Endothelial cell of umbilical vein (primary cell): ENCODE measurements around the gene SRL. TPM values are rescaled to one million over a fixed set of nuclear protein-coding genes. Genes with fewer than 3 reads are reported as not detected.

Experiments used
- BruUV-seq: library from RNA; stranded (reverse); fragments of 400-500 nt; replicated peaks from 2 replicates; lab custom pipeline; 2021; lab: Mats Ljungman, UMichigan
- CTCF ChIA-PET: fragments of 300-600, 350-600 bp; sonication (Branson Sonifier 250); formaldehyde crosslinking; loops from one replicate; lab custom pipeline; 2021; ENCODE audit warnings: antibody characterized with exemption, inconsistent platforms; lab: Charles Lee
- POLR2A ChIA-PET: fragments of 300-600, 350-600 bp; sonication (Branson Sonifier 250); formaldehyde crosslinking; loops from one replicate; lab custom pipeline; 2021; ENCODE audit warnings: antibody characterized with exemption, inconsistent platforms; lab: Charles Lee
- DNase-seq: peaks from one replicate; pipeline ENCODE4 v3.0.0-alpha.2; 2011; ENCODE audit warnings: low read depth, low spot score
- FAIRE-seq: peaks from 2 replicates; lab custom pipeline; 2011; peaks lifted over from hg19 to GRCh38; lab: Jason Lieb, UNC
- H2AFZ ChIP-seq: 2 replicates; pipeline ENCODE4 v1.6.0; 2012; ENCODE audit warnings: low read depth, low read length, control low read depth, inconsistent platforms
- H3K27ac ChIP-seq: 2 replicates; pipeline ENCODE4 v1.5.1; 2011; ENCODE audit warnings: low read depth, mild to moderate bottlenecking, control low read depth, low read length, moderate library complexity; ENCODE audit not compliant: insufficient read depth
- H3K27me3 ChIP-seq, 2 experiments: 2 replicates each; pipeline versions ENCODE4 v1.6.0 to v1.6.1; 2011; ENCODE audit warnings: low read length in 2 of 2, mixed read lengths in 1 of 2; ENCODE audit not compliant: control insufficient read depth in 2 of 2, insufficient read depth in 2 of 2
- H3K36me3 ChIP-seq, 2 experiments: 2 replicates in 1 of 2; 3 replicates in 1 of 2; pipeline ENCODE4 v1.5.1; 2011; ENCODE audit warnings: low read length in 2 of 2, mild to moderate bottlenecking in 1 of 2, moderate library complexity in 1 of 2; ENCODE audit not compliant: control insufficient read depth in 2 of 2, insufficient read depth in 2 of 2; ENCODE audit errors: extremely low read depth in 1 of 2
- H3K4me1 ChIP-seq: 3 replicates; pipeline ENCODE4 v1.5.1; 2011; ENCODE audit warnings: mild to moderate bottlenecking, low read length; ENCODE audit not compliant: control insufficient read depth, insufficient read depth; ENCODE audit errors: extremely low read depth
- H3K4me2 ChIP-seq: 2 replicates; pipeline ENCODE4 v1.6.1; 2011; ENCODE audit warnings: low read length, control low read depth, mixed read lengths; ENCODE audit not compliant: insufficient read depth
- H3K4me3 ChIP-seq, 3 experiments: fragments of 200-600 bp in 1 of 3; sonication (generic), shearing (Covaris generic) in 1 of 3; replicated peaks in 1 of 3; 2 replicates each; pipeline ENCODE4 v1.5.1; 2011 to 2016; ENCODE audit warnings: control low read depth in 3 of 3, low read length in 3 of 3, mild to moderate bottlenecking in 2 of 3, inconsistent platforms in 1 of 3, low read depth in 1 of 3, moderate library complexity in 1 of 3; ENCODE audit not compliant: insufficient read depth in 1 of 3
- H3K79me2 ChIP-seq: 2 replicates; pipeline ENCODE4 v1.6.0; 2012; ENCODE audit warnings: low read length, inconsistent platforms; ENCODE audit not compliant: control insufficient read depth, insufficient read depth
- H3K9ac ChIP-seq: replicated peaks from 2 replicates; pipeline ENCODE3; 2011; ENCODE audit warnings: low read length, control low read depth; ENCODE audit not compliant: insufficient read depth; ENCODE audit errors: extremely low read depth
- H3K9me1 ChIP-seq: replicated peaks from 3 replicates; pipeline ENCODE4 v1.6.0; 2011; ENCODE audit warnings: mild to moderate bottlenecking, low read length; ENCODE audit not compliant: control insufficient read depth, insufficient read depth; ENCODE audit errors: extremely low read depth
- H3K9me3 ChIP-seq: replicated peaks from 2 replicates; pipeline ENCODE4 v1.5.1; 2012; ENCODE audit warnings: low read length, inconsistent platforms; ENCODE audit not compliant: control insufficient read depth, insufficient read depth
- H4K20me1 ChIP-seq: replicated peaks from 2 replicates; pipeline ENCODE3; 2011; ENCODE audit warnings: mild to moderate bottlenecking, low read length; ENCODE audit not compliant: control insufficient read depth, insufficient read depth; ENCODE audit errors: extremely low read depth
- EZH2 ChIP-seq: IDR thresholded peaks from 2 replicates; pipeline ENCODE4 v1.6.1; 2012; ENCODE audit warnings: borderline replicate concordance, low read depth, mild to moderate bottlenecking, moderate library complexity, low read length, inconsistent platforms; ENCODE audit not compliant: severe bottlenecking
- FOS ChIP-seq: IDR thresholded peaks from 2 replicates; pipeline ENCODE4 v1.6.1; 2011; ENCODE audit warnings: mild to moderate bottlenecking, low read length, moderate library complexity, borderline replicate concordance; ENCODE audit not compliant: insufficient read depth
- GATA2 ChIP-seq: IDR thresholded peaks from 2 replicates; pipeline ENCODE4 v1.7.0; 2011; ENCODE audit warnings: low read depth, mild to moderate bottlenecking, moderate library complexity, mixed read lengths, low read length; ENCODE audit not compliant: insufficient read length, insufficient read depth
- JUN ChIP-seq: IDR thresholded peaks from 2 replicates; pipeline ENCODE4 v1.6.1; 2011; ENCODE audit warnings: borderline replicate concordance, low read depth; ENCODE audit not compliant: insufficient read length, insufficient read depth
- MYC ChIP-seq: IDR thresholded peaks from one replicate; pipeline ENCODE4 v1.6.1; 2011; ENCODE audit warnings: mild to moderate bottlenecking, low read depth, low read length
- POLR2A ChIP-seq: IDR thresholded peaks from 2 replicates; pipeline ENCODE4 v1.6.1; 2012; ENCODE audit warnings: low read depth, mild to moderate bottlenecking, control low read depth, low read length
- POLR2AphosphoS5 ChIP-seq: IDR thresholded peaks from 2 replicates; pipeline ENCODE4 v1.6.1; 2012; ENCODE audit warnings: low read depth, mild to moderate bottlenecking, control low read depth, low read length, moderate library complexity; ENCODE audit not compliant: insufficient read depth
- dilution Hi-C: fragments of 300-500 bp; cut with MboI; formaldehyde crosslinking; loops from one replicate; pipeline ENCODE4 v1.15.0; 2019; ENCODE audit warnings: low sequenced_read_pairs; ENCODE audit not compliant: extremely low pct_ligation_motif_present
- intact Hi-C: fragments of 100-400 bp; cut with micrococcal nuclease; formaldehyde crosslinking; loops from one replicate; pipeline ENCODE4 v1.10.0; 2022
- polyA plus RNA-seq, 4 experiments: library from polyadenylated mRNA; depleted of rRNA in 3 of 4; stranded (reverse) in 3 of 4; unstranded in 1 of 4; fragments of >200 nt; gene quantifications; 2 replicates each; pipeline versions ENCODE4 v1.2.1 to v1.2.3, GENCODE V29; 2011 to 2012; ENCODE audit warnings: missing spikeins in 1 of 4
- total RNA-seq: library from RNA; stranded (reverse); gene quantifications from 2 replicates; pipeline ENCODE4 v1.2.3, GENCODE V29; 2021
- TF ChIP-seq, protein P1 (sequence below), 2 donors: IDR thresholded peaks; 1 replicate in 1 of 2; 2 replicates in 1 of 2; pipeline ENCODE4 v1.5.1; 2011; ENCODE audit warnings: low read length in 2 of 2, mild to moderate bottlenecking in 2 of 2, moderate library complexity in 2 of 2, control low read depth in 1 of 2, inconsistent platforms in 1 of 2, low read depth in 1 of 2; ENCODE audit not compliant: insufficient read depth in 1 of 2; ENCODE audit errors: extremely low read depth in 1 of 2
- TF ChIP-seq, protein P2 (sequence below): IDR thresholded peaks from 2 replicates; pipeline ENCODE4 v1.6.1; 2011; ENCODE audit not compliant: insufficient read depth, insufficient read length

The SRL gene
- total and polyA plus RNA-seq, 2 donors (not counting 3 experiments of a cell fraction or from before 2014, with no cell fraction given), result 0.21 to 0.29 TPM

DNA sequence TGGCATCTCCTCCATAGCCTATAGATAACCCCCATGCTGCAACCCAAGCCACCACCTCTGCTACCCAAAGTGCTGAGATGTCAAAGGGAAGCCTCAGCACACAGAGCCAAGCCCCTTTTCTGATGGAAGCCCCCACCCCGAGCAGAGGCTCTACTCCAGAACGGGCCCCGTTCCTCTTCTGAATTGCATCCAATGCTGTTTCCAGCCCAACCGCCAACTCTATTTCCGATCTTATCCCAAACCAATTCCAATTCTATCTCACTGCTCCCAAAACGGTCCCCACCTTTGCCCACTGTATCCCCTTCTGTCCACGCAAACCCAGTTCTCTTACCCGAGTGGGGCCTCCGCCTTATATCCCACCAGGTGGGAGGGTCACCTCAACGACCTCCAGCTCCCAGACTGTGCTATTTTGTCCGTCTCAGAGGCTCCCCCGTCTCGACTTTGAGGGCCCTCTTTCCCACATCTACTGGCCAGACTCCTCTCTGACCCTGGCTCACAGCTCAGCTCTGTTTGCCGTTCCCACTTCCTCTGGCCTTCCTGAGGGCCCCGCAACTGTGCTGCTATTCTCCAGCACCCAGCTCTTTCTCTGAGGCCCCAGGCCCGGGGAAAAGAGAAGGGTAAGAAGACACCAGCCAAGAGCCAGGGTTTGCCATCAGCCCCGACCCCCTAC is 487 bp downstream of the SRL start:
- intact Hi-C loops (no loop called here), dilution Hi-C loops (no loop called here)
- Histone ChIP-seq H3K4me3 (no peak overlapping the region), H3K9me3 (no peaks in the 10 kb centered on the region), H3K79me2 (no peaks in the 10 kb centered on the region), H2AFZ (no peak overlapping the region), H4K20me1 (no peaks in the 10 kb centered on the region), H3K9me1 (no peaks in the 10 kb centered on the region), H3K27me3 (no peaks in the 10 kb centered on the region), H3K36me3 (no peaks in the 10 kb centered on the region), H3K9ac (no peak overlapping the region), H3K4me2 (no peak overlapping the region), H3K27ac (no peak overlapping the region), H3K4me1 (peaks cover 7% of the 10 kb centered on the region)
- ChIA-PET CTCF (no interaction called here), POLR2A (no interaction called here)
- TF ChIP-seq GATA2 (no peak), POLR2AphosphoS5 (no peak), POLR2A (no peak), FOS (no peak), EZH2 (no peak), MYC (no peak), JUN (no peak)
- TF ChIP-seq, protein P1, sequence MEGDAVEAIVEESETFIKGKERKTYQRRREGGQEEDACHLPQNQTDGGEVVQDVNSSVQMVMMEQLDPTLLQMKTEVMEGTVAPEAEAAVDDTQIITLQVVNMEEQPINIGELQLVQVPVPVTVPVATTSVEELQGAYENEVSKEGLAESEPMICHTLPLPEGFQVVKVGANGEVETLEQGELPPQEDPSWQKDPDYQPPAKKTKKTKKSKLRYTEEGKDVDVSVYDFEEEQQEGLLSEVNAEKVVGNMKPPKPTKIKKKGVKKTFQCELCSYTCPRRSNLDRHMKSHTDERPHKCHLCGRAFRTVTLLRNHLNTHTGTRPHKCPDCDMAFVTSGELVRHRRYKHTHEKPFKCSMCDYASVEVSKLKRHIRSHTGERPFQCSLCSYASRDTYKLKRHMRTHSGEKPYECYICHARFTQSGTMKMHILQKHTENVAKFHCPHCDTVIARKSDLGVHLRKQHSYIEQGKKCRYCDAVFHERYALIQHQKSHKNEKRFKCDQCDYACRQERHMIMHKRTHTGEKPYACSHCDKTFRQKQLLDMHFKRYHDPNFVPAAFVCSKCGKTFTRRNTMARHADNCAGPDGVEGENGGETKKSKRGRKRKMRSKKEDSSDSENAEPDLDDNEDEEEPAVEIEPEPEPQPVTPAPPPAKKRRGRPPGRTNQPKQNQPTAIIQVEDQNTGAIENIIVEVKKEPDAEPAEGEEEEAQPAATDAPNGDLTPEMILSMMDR (IDR thresholded peaks at IDR 0.05; ENCODE audit: extremely low read depth in 1 of 2, insufficient read depth in 1 of 2, low read depth in 1 of 2, low read length in 2 of 2), result no peak
- TF ChIP-seq, protein P2, sequence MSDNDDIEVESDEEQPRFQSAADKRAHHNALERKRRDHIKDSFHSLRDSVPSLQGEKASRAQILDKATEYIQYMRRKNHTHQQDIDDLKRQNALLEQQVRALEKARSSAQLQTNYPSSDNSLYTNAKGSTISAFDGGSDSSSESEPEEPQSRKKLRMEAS, result no peak
- no peak for DNase-seq
- no TSS peak for BruUV-seq
- no peak for FAIRE-seq
